Upper lobe of left lung (tissue), 6 donors: Measurements from ENCODE around the gene LRG1. TPM values are rescaled to one million over a fixed set of nuclear protein-coding genes. Genes with fewer than 3 reads are reported as not detected.

Source experiments
- ATAC-seq, 2 donors: fragments of 200-7000 bp; cut with Tn5 transposase; one replicate each; pipeline ENCODE4 v1.9.1; 2022; ENCODE audit warnings: mild to moderate bottlenecking in 2 of 2, moderate library complexity in 2 of 2; ENCODE audit not compliant: low FRiP score in 2 of 2
- DNase-seq, 2 donors: peaks; one replicate each; pipeline ENCODE4 v3.0.0-alpha.2; 2019 to 2020
- H3K27ac ChIP-seq, 4 donors: fragments of 200-600 bp; sonication (generic); one replicate each; pipeline ENCODE4 v1.5.1; 2016 to 2019
- H3K27me3 ChIP-seq, 4 donors: fragments of 200-600 bp; sonication (generic); one replicate each; pipeline ENCODE4 v1.5.1; 2017 to 2019
- H3K36me3 ChIP-seq, 4 donors: fragments of 200-600 bp; sonication (generic); one replicate each; pipeline ENCODE4 v1.5.1; 2016 to 2019
- H3K4me1 ChIP-seq, 4 donors: fragments of 200-600 bp; sonication (generic); one replicate each; pipeline ENCODE4 v1.5.1; 2018 to 2019
- H3K4me3 ChIP-seq, 4 donors: fragments of 200-600 bp; sonication (generic); one replicate each; pipeline ENCODE4 v1.5.1; 2017 to 2019; ENCODE audit warnings: mild to moderate bottlenecking in 2 of 4, moderate library complexity in 1 of 4
- H3K9me3 ChIP-seq, 4 donors: fragments of 200-600 bp; sonication (generic); one replicate each; pipeline ENCODE4 v1.5.1; 2018 to 2019
- EP300 ChIP-seq, 4 donors: sonication (generic); formaldehyde crosslinking; IDR thresholded peaks; one replicate each; pipeline ENCODE4 v1.5.1; 2017; ENCODE audit warnings: antibody characterized with exemption in 4 of 4, control low read depth in 2 of 4
- POLR2A ChIP-seq, 4 donors: fragments of 450-650 bp; IDR thresholded peaks; one replicate each; pipeline ENCODE4 v1.5.1; 2016 to 2017; ENCODE audit warnings: antibody characterized with exemption in 4 of 4, mild to moderate bottlenecking in 2 of 4
- POLR2AphosphoS5 ChIP-seq, 2 donors: sonication (generic); formaldehyde crosslinking; IDR thresholded peaks; one replicate each; pipeline ENCODE4 v1.5.1; 2017; ENCODE audit warnings: antibody characterized with exemption in 2 of 2
- WGBS, 2 donors: methylation state at CpG; one replicate each; pipeline ENCODE4 v1.1.5; 2017 to 2018; 5-methylcytosine and 5-hydroxymethylcytosine counted together
- total RNA-seq, 6 donors: library from RNA; depleted of rRNA in 4 of 6; stranded (reverse); fragments of >200 nt in 4 of 6; gene quantifications; one replicate each; pipeline versions ENCODE4 v1.1.0 to v1.2.1, GENCODE V29; 2016 to 2021
- TF ChIP-seq, protein P1 (sequence below), 6 experiments: fragments of 450-650 bp in 4 of 6; fragments of 200-600 bp in 2 of 6; sonication (generic) in 2 of 6; IDR thresholded peaks; one replicate each; pipeline ENCODE4 v1.5.1; 2016 to 2019; ENCODE audit warnings: antibody characterized with exemption in 6 of 6
- donor health status: DM: no; HTN: no; CAD: no; lungs with moderate emphysema.
- donor health status: DM: no; HTN: yes; CAD: no; lungs with severe emphysema.

The LRG1 gene
- total RNA-seq, 6 donors from 2014 or later = 7.3 to 19.9 (median 12.2) TPM

GRCh38 chr19:4555657-4556561 is 16.1 kb upstream of the LRG1 start:
- no peaks in the 10 kb centered on the region for H3K27me3 ChIP-seq
- no peaks in the 10 kb centered on the region for H3K9me3 ChIP-seq
- H3K27ac ChIP-seq = no peak overlapping the region
- H3K4me3 ChIP-seq = no peak overlapping the region
- 77 to 85% methylated on average over 42 to 43 of the region's 43 CpGs for WGBS, 2 donors
- DNase-seq (peak in 1 of 2 donors; percentile 65), ATAC-seq (no peak)
- H3K4me1 ChIP-seq = peaks cover 5 to 22% (median 12%) of the 10 kb centered on the region in 4 donors
- no peak for TF ChIP-seq POLR2A (IDR thresholded peaks at IDR 0.05)
- TF ChIP-seq, protein P1, sequence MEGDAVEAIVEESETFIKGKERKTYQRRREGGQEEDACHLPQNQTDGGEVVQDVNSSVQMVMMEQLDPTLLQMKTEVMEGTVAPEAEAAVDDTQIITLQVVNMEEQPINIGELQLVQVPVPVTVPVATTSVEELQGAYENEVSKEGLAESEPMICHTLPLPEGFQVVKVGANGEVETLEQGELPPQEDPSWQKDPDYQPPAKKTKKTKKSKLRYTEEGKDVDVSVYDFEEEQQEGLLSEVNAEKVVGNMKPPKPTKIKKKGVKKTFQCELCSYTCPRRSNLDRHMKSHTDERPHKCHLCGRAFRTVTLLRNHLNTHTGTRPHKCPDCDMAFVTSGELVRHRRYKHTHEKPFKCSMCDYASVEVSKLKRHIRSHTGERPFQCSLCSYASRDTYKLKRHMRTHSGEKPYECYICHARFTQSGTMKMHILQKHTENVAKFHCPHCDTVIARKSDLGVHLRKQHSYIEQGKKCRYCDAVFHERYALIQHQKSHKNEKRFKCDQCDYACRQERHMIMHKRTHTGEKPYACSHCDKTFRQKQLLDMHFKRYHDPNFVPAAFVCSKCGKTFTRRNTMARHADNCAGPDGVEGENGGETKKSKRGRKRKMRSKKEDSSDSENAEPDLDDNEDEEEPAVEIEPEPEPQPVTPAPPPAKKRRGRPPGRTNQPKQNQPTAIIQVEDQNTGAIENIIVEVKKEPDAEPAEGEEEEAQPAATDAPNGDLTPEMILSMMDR (IDR thresholded peaks at IDR 0.05) = no peak
- TF ChIP-seq POLR2AphosphoS5 (IDR thresholded peaks at IDR 0.05) = no peak
- TF ChIP-seq EP300 (IDR thresholded peaks at IDR 0.05) = no peak
- H3K36me3 ChIP-seq = peaks cover 0 to 44% (median 0%) of the 10 kb centered on the region in 4 donors

DNA sequence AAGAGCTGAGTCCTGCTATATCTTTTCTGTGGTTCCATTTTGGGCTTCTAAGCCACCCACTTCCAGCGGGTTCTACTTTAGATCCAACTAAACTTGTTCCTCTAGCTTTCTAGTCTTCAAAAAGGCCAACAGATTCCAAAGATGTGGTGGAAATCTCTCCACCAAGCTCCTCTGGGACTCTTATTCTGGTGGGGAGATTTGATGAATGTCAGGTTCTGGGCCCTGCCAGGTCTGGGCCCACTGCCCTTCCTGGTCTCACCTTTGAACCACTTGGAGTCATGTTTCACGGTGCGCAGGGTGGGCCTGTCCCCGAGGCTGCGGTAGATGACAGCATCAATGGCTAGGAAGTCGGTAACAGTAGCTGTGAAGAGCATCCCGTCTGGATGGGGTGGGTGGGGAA is 14.9 kb upstream of the LRG1 start:
- DNase-seq = no peak
- no peak for TF ChIP-seq POLR2A (IDR thresholded peaks at IDR 0.05)
- Histone ChIP-seq H3K4me1 (peaks cover 5 to 19% (median 10%) of the 10 kb centered on the region in 4 donors), H3K4me3 (no peak overlapping the region), H3K27ac (no peak overlapping the region), H3K36me3 (peaks cover 0 to 54% (median 0%) of the 10 kb centered on the region in 4 donors), H3K27me3 (no peaks in the 10 kb centered on the region), H3K9me3 (no peaks in the 10 kb centered on the region)
- WGBS, 2 donors = 81 to 87% methylated on average over 2 to 7 of the region's 7 CpGs
- no peak for ATAC-seq

- H3K27ac ChIP-seq = no peak overlapping the region
These were observed 13.9 kb upstream of the LRG1 start for GRCh38 chr19:4553775-4554174.

GRCh38 chr19:4553092-4553695 is 13.4 kb upstream of the LRG1 start:
- Histone ChIP-seq H3K27ac (no peak overlapping the region), H3K27me3 (no peaks in the 10 kb centered on the region), H3K4me3 (no peak overlapping the region), H3K4me1 (peaks cover 2 to 11% (median 3%) of the 10 kb centered on the region in 4 donors), H3K9me3 (no peaks in the 10 kb centered on the region), H3K36me3 (peaks cover 0 to 61% (median 0%) of the 10 kb centered on the region in 4 donors)
- DNase-seq (no peak), ATAC-seq (no peak)
- TF ChIP-seq EP300 (IDR thresholded peaks at IDR 0.05) (no peak), POLR2A (IDR thresholded peaks at IDR 0.05) (no peak), POLR2AphosphoS5 (IDR thresholded peaks at IDR 0.05) (no peak)
- TF ChIP-seq, protein P1 (IDR thresholded peaks at IDR 0.05) = no peak

More at GRCh38 chr19:4553775-4554174, 13.9 kb upstream of the LRG1 start:
- H3K4me1 ChIP-seq = peaks cover 5 to 16% (median 7%) of the 10 kb centered on the region in 4 donors
- no peaks in the 10 kb centered on the region for H3K9me3 ChIP-seq
- H3K27me3 ChIP-seq = no peaks in the 10 kb centered on the region
- no peak overlapping the region for H3K4me3 ChIP-seq
- WGBS, 2 donors = 76 to 77% methylated on average over 3 of the region's 3 CpGs
- DNase-seq (no peak), ATAC-seq (no peak)
- no peak for TF ChIP-seq POLR2A (IDR thresholded peaks at IDR 0.05)
- TF ChIP-seq EP300 (IDR thresholded peaks at IDR 0.05) = no peak
- TF ChIP-seq POLR2AphosphoS5 (IDR thresholded peaks at IDR 0.05) = no peak
- TF ChIP-seq, protein P1 (IDR thresholded peaks at IDR 0.05) = no peak
- peaks cover 0 to 59% (median 0%) of the 10 kb centered on the region in 4 donors for H3K36me3 ChIP-seq

DNA sequence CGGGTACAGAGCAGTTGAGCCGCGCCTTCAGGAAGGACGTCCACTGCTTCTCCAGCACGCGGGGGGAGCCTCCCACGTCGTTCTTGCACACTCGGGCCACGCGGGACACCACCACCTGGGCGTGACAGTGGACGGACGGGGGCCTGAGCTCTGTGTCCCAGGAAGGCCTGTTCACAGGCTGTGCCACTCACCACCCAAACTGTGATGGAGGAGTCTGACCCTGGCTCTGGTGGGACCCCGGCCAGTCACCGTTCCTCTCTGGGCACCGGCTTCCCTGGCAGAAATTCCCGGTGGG is 12.6 kb upstream of the LRG1 start:
- Histone ChIP-seq H3K4me1 (peaks cover 0 to 4% (median 0%) of the 10 kb centered on the region in 4 donors), H3K27me3 (no peaks in the 10 kb centered on the region), H3K9me3 (no peaks in the 10 kb centered on the region), H3K27ac (no peak overlapping the region), H3K36me3 (peaks cover 0 to 65% (median 0%) of the 10 kb centered on the region in 4 donors), H3K4me3 (no peak overlapping the region)
- DNase-seq (no peak), ATAC-seq (no peak)
- TF ChIP-seq, protein P1 (IDR thresholded peaks at IDR 0.05) = no peak
- no peak for TF ChIP-seq EP300 (IDR thresholded peaks at IDR 0.05)
- TF ChIP-seq POLR2AphosphoS5 (IDR thresholded peaks at IDR 0.05) = no peak
- no peak for TF ChIP-seq POLR2A (IDR thresholded peaks at IDR 0.05)
- 83 to 88% methylated on average over 10 to 18 of the region's 18 CpGs for WGBS, 2 donors
